ENCODE results near the gene NUFIP1.
A peak's percentile ranks its signal among the peaks of the same experiment; 100 is the strongest.
"Not testable (repeated sequence)": the region's sequence is repeated elsewhere in the genome, so short reads cannot be mapped to it uniquely, and the experiment has no call there.

NUFIP1 gene

GRCh38 chr13:44989071-44989889 is at the start of gene NUFIP1, which contains the start of gene GPALPP1:
Gene NUFIP1 (minus strand): TSS chr13:44989471. CDS start chr13:44989436, 35 bp downstream.
Gene GPALPP1 (plus strand): TSS chr13:44989538. CDS start chr13:44989655, 117 bp downstream.
- no peak for TF ChIP-seq CTCF (IDR thresholded peaks at IDR 0.05; ENCODE audit: control insufficient read depth, extremely low read depth, insufficient read depth)
- DNase-seq (ENCODE audit: low read depth), result peak; percentile 81

GRCh38 chr13:45036206-45036605 is 46.9 kb upstream of the NUFIP1 start:
- DNase-seq (ENCODE audit: low read depth), result no peak
- TF ChIP-seq CTCF (IDR thresholded peaks at IDR 0.05; ENCODE audit: control insufficient read depth, extremely low read depth, insufficient read depth), result no peak
- no peak overlapping the region for H3K4me3 ChIP-seq (ENCODE audit: low read depth, low read length)

More at GRCh38 chr13:44989071-44989889, at the start of gene NUFIP1, which contains the start of gene GPALPP1:
- peak within 1 kb of the TSS; percentile 93 for H3K4me3 ChIP-seq (ENCODE audit: low read depth, low read length)

- DNase-seq (ENCODE audit: low read depth), result no peak
- TF ChIP-seq CTCF (IDR thresholded peaks at IDR 0.05; ENCODE audit: control insufficient read depth, extremely low read depth, insufficient read depth), result no peak
- no peak overlapping the region for H3K4me3 ChIP-seq (ENCODE audit: low read depth, low read length)
These were observed 45.1 kb upstream of the NUFIP1 start for GRCh38 chr13:45034342-45034741.

GRCh38 chr13:45024847-45025246 is 35.6 kb upstream of the NUFIP1 start:
- no peak overlapping the region for H3K4me3 ChIP-seq (ENCODE audit: low read depth, low read length)
- DNase-seq (ENCODE audit: low read depth), result no peak
- TF ChIP-seq CTCF (IDR thresholded peaks at IDR 0.05; ENCODE audit: control insufficient read depth, extremely low read depth, insufficient read depth), result no peak

- no peak overlapping the region for H3K4me3 ChIP-seq (ENCODE audit: low read depth, low read length)
These were observed 32.0 kb upstream of the NUFIP1 start for GRCh38 chr13:45021250-45021649.

GRCh38 chr13:45019981-45020380 is 30.7 kb upstream of the NUFIP1 start:
- DNase-seq (ENCODE audit: low read depth); H3K4me3 ChIP-seq (ENCODE audit: low read depth, low read length): not testable (repeated sequence)

More at GRCh38 chr13:45021250-45021649, 32.0 kb upstream of the NUFIP1 start:
- TF ChIP-seq CTCF (IDR thresholded peaks at IDR 0.05; ENCODE audit: control insufficient read depth, extremely low read depth, insufficient read depth), result no peak
- no peak for DNase-seq (ENCODE audit: low read depth)

GRCh38 chr13:45016792-45017425 is 27.6 kb upstream of the NUFIP1 start:
- no peak overlapping the region for H3K4me3 ChIP-seq (ENCODE audit: low read depth, low read length)
- no peak for TF ChIP-seq CTCF (IDR thresholded peaks at IDR 0.05; ENCODE audit: control insufficient read depth, extremely low read depth, insufficient read depth)
- DNase-seq (ENCODE audit: low read depth), result no peak
